Thyroid gland (tissue), 4 donors: ENCODE measurements around the gene FOXO3. TPM values are rescaled to one million over a fixed set of nuclear protein-coding genes. Genes with fewer than 3 reads are reported as not detected.

Source experiments
- DNase-seq, 2 donors: peaks; one replicate each; pipeline ENCODE4 v3.0.0-alpha.2; 2019
- H3K27ac ChIP-seq, 3 donors: fragments of 200-600 bp; sonication (generic); 1 replicate in 2 of 3; 2 replicates in 1 of 3; pipeline ENCODE4 v1.5.1; 2016 to 2019; ENCODE audit warnings: mild to moderate bottlenecking in 1 of 3, moderate library complexity in 1 of 3
- H3K27me3 ChIP-seq: fragments of 200-600 bp; sonication (generic); one replicate; pipeline ENCODE4 v1.5.1; 2019
- H3K36me3 ChIP-seq, 2 donors: fragments of 200-600 bp; sonication (generic); one replicate each; pipeline ENCODE4 v1.5.1; 2016 to 2019
- H3K4me1 ChIP-seq, 2 donors: fragments of 200-600 bp; sonication (generic); one replicate each; pipeline ENCODE4 v1.5.1; 2017 to 2019
- H3K4me3 ChIP-seq, 3 donors: fragments of 200-600 bp; sonication (generic); replicated peaks in 1 of 3; 1 replicate in 2 of 3; 2 replicates in 1 of 3; pipeline ENCODE4 v1.5.1; 2016; ENCODE audit warnings: mild to moderate bottlenecking in 1 of 3
- H3K9me3 ChIP-seq: fragments of 200-600 bp; sonication (generic); one replicate; pipeline ENCODE4 v1.5.1; 2017
- POLR2A ChIP-seq, 2 donors: fragments of 450-650 bp; IDR thresholded peaks; one replicate each; pipeline ENCODE4 v1.6.1; 2017; ENCODE audit warnings: antibody characterized with exemption in 2 of 2, mild to moderate bottlenecking in 2 of 2, moderate library complexity in 1 of 2
- WGBS, 2 donors: methylation state at CpG; one replicate each; pipeline ENCODE4 v1.1.5; 2017; 5-methylcytosine and 5-hydroxymethylcytosine counted together
- intact Hi-C: fragments of 100-400 bp; cut with DNase I; formaldehyde crosslinking; loops from one replicate; pipeline ENCODE4 v1.15.1; 2023
- total RNA-seq, 4 donors: library from RNA; depleted of rRNA; stranded (reverse); fragments of >200 nt; gene quantifications; one replicate each; pipeline ENCODE4 v1.2.3, GENCODE V29; 2016
- TF ChIP-seq, protein P1 (sequence below), 6 experiments: fragments of 200-600 bp in 3 of 6; fragments of 450-650 bp in 3 of 6; sonication (generic) in 3 of 6; IDR thresholded peaks; one replicate each; pipeline ENCODE4 v1.5.1; 2016 to 2019; ENCODE audit warnings: antibody characterized with exemption in 6 of 6, mild to moderate bottlenecking in 2 of 6, inconsistent platforms in 1 of 6, moderate library complexity in 1 of 6

The FOXO3 gene
- total RNA-seq, 4 donors from 2014 or later, result 61.8 to 103 (median 76.8) TPM

DNA sequence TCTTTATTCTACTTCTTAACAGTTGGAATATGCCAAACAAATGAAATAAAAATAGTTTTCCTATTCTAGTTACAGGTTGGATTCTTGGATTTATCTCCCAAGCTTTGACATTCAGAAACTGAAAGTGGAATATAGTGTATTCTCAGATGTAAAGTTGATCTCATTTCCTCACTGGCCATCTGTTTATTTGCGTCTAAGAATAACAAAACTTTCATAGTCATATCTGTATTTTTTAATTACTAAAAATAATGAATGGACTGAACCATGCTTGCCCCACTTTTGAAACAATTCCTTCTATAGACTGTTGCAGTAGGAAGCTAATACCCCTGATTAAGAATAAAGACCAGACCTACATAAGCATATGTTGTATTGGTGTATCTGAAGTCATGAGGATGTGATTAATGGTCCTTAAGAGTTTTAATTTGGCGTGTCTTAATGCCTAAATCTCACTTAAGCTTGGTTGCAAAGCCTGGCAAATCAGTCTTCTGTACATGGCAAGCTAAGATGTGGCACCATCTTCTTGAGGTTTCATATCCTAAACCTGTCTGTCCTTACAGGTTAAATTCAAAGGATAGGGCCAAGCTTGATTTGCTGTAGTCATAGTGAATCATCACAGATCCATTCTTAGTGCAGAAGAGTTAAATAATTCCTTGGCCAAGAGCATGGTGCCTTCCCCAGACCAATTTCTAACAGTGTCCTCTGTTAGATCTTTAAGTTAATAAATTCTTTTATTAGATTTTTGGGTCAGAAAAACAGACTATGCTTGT, 58.9 kb downstream of the FOXO3 start:
- Histone ChIP-seq H3K27ac (peak overlapping the region in 1 of 3 donors; percentile 26), H3K27me3 (no peaks in the 10 kb centered on the region)
- intact Hi-C loops, result no loop called here

DNA sequence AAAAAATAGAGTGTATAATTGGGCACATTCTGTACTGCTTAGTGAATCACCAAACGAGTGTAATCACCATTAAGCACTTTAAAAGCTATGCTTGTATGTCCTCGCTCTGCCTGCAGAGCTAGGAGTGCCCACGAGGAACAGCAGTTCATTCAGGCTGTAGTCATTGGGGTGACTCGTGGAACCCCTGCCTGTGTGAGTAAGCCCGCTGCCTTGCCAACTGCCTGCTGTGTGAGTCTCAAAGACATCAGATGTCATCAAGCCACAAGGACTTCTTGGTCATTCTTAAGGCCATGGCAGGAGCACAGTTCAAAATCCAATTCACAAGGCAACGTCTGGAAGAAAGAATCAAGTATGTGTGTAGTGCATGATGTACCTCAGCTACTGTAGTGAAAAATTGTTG, 60.4 kb downstream of the FOXO3 start:
- Histone ChIP-seq H3K4me1 (peaks cover 44 to 60% of the 10 kb centered on the region in 2 donors), H3K9me3 (no peaks in the 10 kb centered on the region), H3K4me3 (no peak overlapping the region), H3K36me3 (no peaks in the 10 kb centered on the region), H3K27ac (no peak overlapping the region), H3K27me3 (no peaks in the 10 kb centered on the region)
- intact Hi-C loops, result no loop called here
- TF ChIP-seq POLR2A (IDR thresholded peaks at IDR 0.05), result no peak
- TF ChIP-seq, protein P1, sequence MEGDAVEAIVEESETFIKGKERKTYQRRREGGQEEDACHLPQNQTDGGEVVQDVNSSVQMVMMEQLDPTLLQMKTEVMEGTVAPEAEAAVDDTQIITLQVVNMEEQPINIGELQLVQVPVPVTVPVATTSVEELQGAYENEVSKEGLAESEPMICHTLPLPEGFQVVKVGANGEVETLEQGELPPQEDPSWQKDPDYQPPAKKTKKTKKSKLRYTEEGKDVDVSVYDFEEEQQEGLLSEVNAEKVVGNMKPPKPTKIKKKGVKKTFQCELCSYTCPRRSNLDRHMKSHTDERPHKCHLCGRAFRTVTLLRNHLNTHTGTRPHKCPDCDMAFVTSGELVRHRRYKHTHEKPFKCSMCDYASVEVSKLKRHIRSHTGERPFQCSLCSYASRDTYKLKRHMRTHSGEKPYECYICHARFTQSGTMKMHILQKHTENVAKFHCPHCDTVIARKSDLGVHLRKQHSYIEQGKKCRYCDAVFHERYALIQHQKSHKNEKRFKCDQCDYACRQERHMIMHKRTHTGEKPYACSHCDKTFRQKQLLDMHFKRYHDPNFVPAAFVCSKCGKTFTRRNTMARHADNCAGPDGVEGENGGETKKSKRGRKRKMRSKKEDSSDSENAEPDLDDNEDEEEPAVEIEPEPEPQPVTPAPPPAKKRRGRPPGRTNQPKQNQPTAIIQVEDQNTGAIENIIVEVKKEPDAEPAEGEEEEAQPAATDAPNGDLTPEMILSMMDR (IDR thresholded peaks at IDR 0.05), result no peak
- peak in 1 of 2 donors; percentile 17 for DNase-seq
- WGBS, 2 donors, result 84% methylated on average over 6 of the region's 6 CpGs

More for the DNA sequence above, 58.9 kb downstream of the FOXO3 start:
- Histone ChIP-seq H3K4me1 (peaks cover 48 to 60% of the 10 kb centered on the region in 2 donors), H3K9me3 (no peaks in the 10 kb centered on the region), H3K36me3 (no peaks in the 10 kb centered on the region), H3K4me3 (no peak overlapping the region)
- DNase-seq, result no peak
- whole genome bisulfite sequencing, 2 donors, result 83 to 87% methylated on average over 2 of the region's 2 CpGs
- TF ChIP-seq, protein P1 (IDR thresholded peaks at IDR 0.05), result no peak

DNA sequence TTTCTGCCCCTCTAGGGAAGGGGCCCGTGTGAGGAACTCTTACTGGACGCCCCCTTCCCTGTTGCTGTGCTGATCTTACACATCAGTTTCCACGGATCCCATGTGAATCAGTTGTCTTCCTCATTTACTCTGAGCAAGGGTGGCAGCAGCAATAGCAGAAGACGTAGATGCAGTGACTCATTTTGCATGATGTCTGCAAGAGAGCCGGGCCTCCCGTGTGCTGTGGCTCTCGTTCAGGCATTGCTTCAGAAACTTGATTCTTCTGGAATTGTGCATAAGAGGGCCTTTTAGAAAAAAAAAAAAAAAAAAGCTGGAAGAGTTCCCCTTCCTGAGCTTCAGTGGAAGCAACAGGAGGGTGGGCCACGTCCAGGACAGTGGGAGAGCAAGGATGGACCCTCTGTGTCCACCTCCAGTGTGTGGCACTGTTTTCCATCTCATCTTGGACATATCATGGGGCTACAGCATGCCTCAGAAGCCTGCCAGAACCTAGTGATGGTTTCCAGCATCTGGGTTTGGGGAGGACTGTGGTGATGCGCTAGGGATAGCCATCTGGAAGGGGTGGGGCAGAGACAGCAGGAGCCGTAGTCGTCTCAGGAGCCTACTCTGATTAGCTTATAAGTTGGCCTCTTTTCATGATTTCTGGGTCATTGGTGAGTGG, 62.1 kb downstream of the FOXO3 start:
- TF ChIP-seq POLR2A (IDR thresholded peaks at IDR 0.05), result no peak
- TF ChIP-seq, protein P1 (IDR thresholded peaks at IDR 0.05), result no peak
- no peaks in the 10 kb centered on the region for H3K36me3 ChIP-seq
- peak overlapping the region in 2 of 3 donors; percentile 9 to 17 for H3K27ac ChIP-seq
- H3K4me3 ChIP-seq, result no peak overlapping the region
- DNase-seq, result peak in 1 of 2 donors; percentile 8
- intact Hi-C loops, result no loop called here
- no peaks in the 10 kb centered on the region for H3K9me3 ChIP-seq
- H3K27me3 ChIP-seq, result no peaks in the 10 kb centered on the region
- WGBS, 2 donors, result 79 to 83% methylated on average over 11 of the region's 11 CpGs
- peaks cover 48 to 54% of the 10 kb centered on the region in 2 donors for H3K4me1 ChIP-seq

DNA sequence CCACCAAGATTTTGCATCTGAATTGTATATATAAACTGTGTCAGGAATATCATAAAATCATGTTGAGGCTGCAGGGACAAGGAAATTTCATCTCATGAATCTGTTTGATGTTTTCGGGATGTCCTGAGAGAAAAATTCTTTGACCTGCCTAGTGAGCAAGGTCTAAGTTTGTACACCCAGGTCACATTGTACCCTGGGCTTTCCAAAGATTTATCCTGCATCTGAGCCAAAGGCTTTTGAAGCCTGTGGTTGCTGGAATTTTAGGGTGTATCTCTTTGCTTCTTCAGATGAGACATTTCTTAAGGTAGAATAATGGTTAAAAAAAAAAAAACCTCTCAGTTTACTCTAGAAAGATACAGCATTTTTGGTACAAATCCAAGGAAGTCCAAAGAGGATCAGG, 63.3 kb downstream of the FOXO3 start:
- Histone ChIP-seq H3K9me3 (no peaks in the 10 kb centered on the region), H3K27me3 (no peaks in the 10 kb centered on the region), H3K36me3 (no peaks in the 10 kb centered on the region), H3K4me1 (peaks cover 47 to 51% of the 10 kb centered on the region in 2 donors), H3K27ac (no peak overlapping the region), H3K4me3 (no peak overlapping the region)
- TF ChIP-seq POLR2A (IDR thresholded peaks at IDR 0.05), result no peak
- TF ChIP-seq, protein P1 (IDR thresholded peaks at IDR 0.05), result no peak
- WGBS, 2 donors, result 89 to 93% methylated on average over 1 of the region's 1 CpG
- intact Hi-C loops, result no loop called here
- no peak for DNase-seq

DNA sequence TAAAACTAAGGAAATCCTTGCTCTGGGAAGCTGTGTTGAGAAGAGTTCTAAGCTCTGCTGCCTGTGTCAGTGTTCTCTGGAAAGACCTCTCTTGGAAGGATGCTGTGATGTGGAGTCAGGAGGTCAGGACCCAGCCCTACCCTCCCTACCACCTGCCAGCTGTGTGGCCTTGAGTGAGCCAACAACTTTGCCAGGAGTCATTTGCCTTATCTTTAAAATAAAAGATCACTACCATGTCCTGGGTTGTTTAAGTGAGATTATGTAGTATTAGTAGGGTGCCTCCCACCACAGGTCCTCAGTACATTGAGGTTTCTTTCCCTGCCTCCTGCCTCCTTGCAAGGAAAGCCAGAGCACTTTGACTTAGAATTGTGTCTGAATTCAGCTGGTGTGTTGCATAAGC, 64.9 kb downstream of the FOXO3 start:
- Histone ChIP-seq H3K4me3 (no peak overlapping the region), H3K9me3 (no peaks in the 10 kb centered on the region), H3K27ac (no peak overlapping the region), H3K36me3 (no peaks in the 10 kb centered on the region), H3K27me3 (no peaks in the 10 kb centered on the region), H3K4me1 (peaks cover 42 to 49% of the 10 kb centered on the region in 2 donors)
- intact Hi-C loops, result no loop called here
- TF ChIP-seq POLR2A (IDR thresholded peaks at IDR 0.05), result no peak
- TF ChIP-seq, protein P1 (IDR thresholded peaks at IDR 0.05), result no peak
- no peak for DNase-seq
